Measurements from ENCODE around the gene GGTLC2.

DNA sequence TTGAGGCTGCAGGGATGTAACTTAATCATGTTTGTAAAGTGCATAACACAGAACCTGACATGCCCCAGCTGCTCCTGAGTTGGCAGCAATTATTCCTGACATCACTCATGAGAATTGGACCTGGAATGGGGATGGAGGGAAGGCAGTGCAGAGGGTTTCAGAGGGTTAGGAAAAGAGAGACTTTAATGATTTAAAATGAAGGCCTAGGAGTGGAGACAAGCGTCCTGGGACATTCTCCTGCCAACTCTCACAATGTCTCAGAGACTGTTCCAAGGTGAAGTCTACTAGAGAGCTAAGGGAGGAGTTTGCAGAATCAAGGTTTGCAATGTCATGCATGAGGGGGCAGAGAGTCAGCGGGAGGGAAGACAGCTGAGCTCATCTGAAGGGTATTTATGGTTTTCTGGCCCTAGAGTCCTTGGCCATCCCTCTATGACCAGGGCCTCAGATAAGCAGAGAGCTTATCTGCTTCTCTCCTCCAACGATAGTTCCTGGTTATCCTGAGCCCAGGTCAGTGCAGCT is 36.9 kb downstream of the GGTLC2 start:
- no peak for TF ChIP-seq POLR2A (IDR thresholded peaks at IDR 0.05; ENCODE audit: low read length)
- no peak for TF ChIP-seq GATA1 (IDR thresholded peaks at IDR 0.05; ENCODE audit: low read depth, low read length)

All from erythroblast (primary cell).